ENCODE measurements around the gene PRICKLE1.
"Not testable (repeated sequence)": the region's sequence is repeated elsewhere in the genome, so short reads cannot be mapped to it uniquely, and the experiment has no call there.

PRICKLE1 gene

GRCh38 chr12:42546709-42547108, 42.8 kb downstream of the PRICKLE1 start:
- no peak for TF ChIP-seq CTCF (IDR thresholded peaks at IDR 0.05; ENCODE audit: unreplicated experiment in 3 of 3)
- H3K36me3 Mint-ChIP-seq (ENCODE audit: low read depth), result peaks cover 34% of the 10 kb centered on the region
- peak overlapping the region; percentile 19 to 57 (median 23) for H3K27ac Mint-ChIP-seq

GRCh38 chr12:42541965-42542364, 47.6 kb downstream of the PRICKLE1 start:
- Mint-ChIP-seq H3K27ac (peak overlapping the region in 1 of 3 experiments; percentile 38), H3K4me1 (peaks cover 16% of the 10 kb centered on the region), H3K36me3 (ENCODE audit: low read depth) (peaks cover 23% of the 10 kb centered on the region), H3K9me3 (no peaks in the 10 kb centered on the region), H3K4me3 (no peak overlapping the region), H3K27me3 (ENCODE audit: low read depth) (no peaks in the 10 kb centered on the region)
- TF ChIP-seq CTCF (IDR thresholded peaks at IDR 0.05; ENCODE audit: unreplicated experiment in 3 of 3), result no peak

More at GRCh38 chr12:42546709-42547108, 42.8 kb downstream of the PRICKLE1 start:
- H3K9me3 Mint-ChIP-seq, result no peaks in the 10 kb centered on the region
- no peak overlapping the region for H3K4me3 Mint-ChIP-seq
- peaks cover 15% of the 10 kb centered on the region for H3K4me1 Mint-ChIP-seq
- no peaks in the 10 kb centered on the region for H3K27me3 Mint-ChIP-seq (ENCODE audit: low read depth)

GRCh38 chr12:42541308-42541707, 48.2 kb downstream of the PRICKLE1 start:
- Mint-ChIP-seq H3K4me1 (peaks cover 21% of the 10 kb centered on the region), H3K36me3 (ENCODE audit: low read depth) (peaks cover 23% of the 10 kb centered on the region)
- not testable (repeated sequence) for H3K9me3 Mint-ChIP-seq; H3K4me3 Mint-ChIP-seq; H3K27ac Mint-ChIP-seq; H3K27me3 Mint-ChIP-seq (ENCODE audit: low read depth)

- Mint-ChIP-seq H3K4me1 (peaks cover 30% of the 10 kb centered on the region), H3K9me3 (no peaks in the 10 kb centered on the region), H3K27me3 (ENCODE audit: low read depth) (no peaks in the 10 kb centered on the region), H3K4me3 (no peak overlapping the region), H3K36me3 (ENCODE audit: low read depth) (peaks cover 18% of the 10 kb centered on the region), H3K27ac (peak overlapping the region; percentile 8 to 76 (median 52))
- no peak for TF ChIP-seq CTCF (IDR thresholded peaks at IDR 0.05; ENCODE audit: unreplicated experiment in 3 of 3)
Measured at GRCh38 chr12:42539696-42540095, 49.9 kb downstream of the PRICKLE1 start.

GRCh38 chr12:42538203-42538602, 51.3 kb downstream of the PRICKLE1 start:
- Mint-ChIP-seq H3K27ac (no peak overlapping the region), H3K36me3 (ENCODE audit: low read depth) (peaks cover 9% of the 10 kb centered on the region), H3K4me3 (no peak overlapping the region), H3K9me3 (no peaks in the 10 kb centered on the region), H3K4me1 (peaks cover 40% of the 10 kb centered on the region), H3K27me3 (ENCODE audit: low read depth) (no peaks in the 10 kb centered on the region)
- TF ChIP-seq CTCF (IDR thresholded peaks at IDR 0.05; ENCODE audit: unreplicated experiment in 3 of 3), result no peak

GRCh38 chr12:42534184-42534838, 55.2 kb downstream of the PRICKLE1 start:
- H3K36me3 Mint-ChIP-seq (ENCODE audit: low read depth), result peaks cover 3% of the 10 kb centered on the region
- H3K4me3 Mint-ChIP-seq, result no peak overlapping the region
- no peak for TF ChIP-seq CTCF (IDR thresholded peaks at IDR 0.05; ENCODE audit: unreplicated experiment in 3 of 3)

More at GRCh38 chr12:42534184-42534838, 55.2 kb downstream of the PRICKLE1 start:
- Mint-ChIP-seq H3K27ac (no peak overlapping the region), H3K4me1 (peaks cover 38% of the 10 kb centered on the region), H3K27me3 (ENCODE audit: low read depth) (no peaks in the 10 kb centered on the region), H3K9me3 (no peaks in the 10 kb centered on the region)

Data from nephron (organoid).